GM19193 (cell line): ENCODE measurements around the gene GRIK2.

ENCODE experiments used
- POLR2A ChIP-seq: IDR thresholded peaks from 4 replicates; pipeline ENCODE4 v1.6.1; 2011; ENCODE audit not compliant: insufficient read depth, insufficient read length; ENCODE audit errors: extremely low read depth

GRIK2 gene

DNA sequence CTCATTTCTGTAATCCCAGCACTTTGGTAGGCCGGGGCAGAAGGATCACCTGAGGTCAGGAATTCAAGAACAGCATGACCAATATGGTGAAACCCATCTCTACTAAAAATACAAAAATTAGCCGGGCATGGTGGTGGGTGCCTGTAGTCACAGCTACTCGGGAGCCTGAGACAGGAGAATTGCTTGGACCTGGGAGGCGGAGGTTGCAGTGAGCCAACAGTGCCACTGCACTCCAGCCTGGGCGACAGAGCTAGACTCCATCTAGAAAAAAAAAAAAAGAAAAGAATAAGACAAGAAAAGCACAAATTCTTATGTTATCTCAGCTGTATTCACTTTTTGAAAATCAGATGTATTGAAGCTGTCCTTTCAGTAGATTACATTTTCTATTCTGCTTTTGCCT lies 289.4 kb downstream of the GRIK2 start:
- TF ChIP-seq POLR2A = no peak

DNA sequence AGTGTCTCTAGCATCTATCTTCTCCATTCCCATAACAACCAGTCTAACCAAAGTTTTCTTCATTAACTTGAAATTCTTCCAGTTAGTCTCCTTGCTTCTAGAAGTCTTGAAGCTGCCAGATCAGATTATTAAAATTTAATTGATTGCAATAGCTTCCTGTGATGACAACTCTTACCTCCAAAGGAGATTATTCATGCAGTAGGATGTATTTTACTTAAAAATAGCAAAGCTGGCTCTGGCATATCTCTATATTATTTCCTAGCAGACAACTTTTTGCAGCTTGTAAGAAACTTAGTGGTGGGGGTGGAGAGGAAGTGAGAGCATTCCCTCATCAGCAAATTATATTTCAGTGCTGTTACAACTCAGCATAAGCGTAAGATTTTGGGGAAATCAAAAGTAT lies 290.4 kb downstream of the GRIK2 start:
- TF ChIP-seq POLR2A = no peak

DNA sequence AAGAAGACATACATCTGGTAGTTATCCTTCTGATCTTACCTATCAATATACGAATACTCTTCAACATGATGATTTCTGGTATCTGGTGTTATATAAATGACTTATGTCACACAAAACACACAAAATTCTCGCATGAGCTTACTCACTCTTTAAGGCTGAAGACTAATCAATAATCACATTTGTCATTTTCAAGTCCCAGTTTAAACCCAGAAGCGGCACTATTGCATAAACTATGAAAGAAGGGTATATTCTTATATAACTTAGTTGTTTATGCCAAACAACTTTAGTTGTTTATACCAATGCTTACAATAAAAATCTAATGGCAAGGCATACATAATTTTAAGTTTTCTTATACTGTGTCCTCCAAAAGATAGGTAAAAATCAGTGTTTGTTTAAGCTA lies 293.1 kb downstream of the GRIK2 start:
- no peak for TF ChIP-seq POLR2A

DNA sequence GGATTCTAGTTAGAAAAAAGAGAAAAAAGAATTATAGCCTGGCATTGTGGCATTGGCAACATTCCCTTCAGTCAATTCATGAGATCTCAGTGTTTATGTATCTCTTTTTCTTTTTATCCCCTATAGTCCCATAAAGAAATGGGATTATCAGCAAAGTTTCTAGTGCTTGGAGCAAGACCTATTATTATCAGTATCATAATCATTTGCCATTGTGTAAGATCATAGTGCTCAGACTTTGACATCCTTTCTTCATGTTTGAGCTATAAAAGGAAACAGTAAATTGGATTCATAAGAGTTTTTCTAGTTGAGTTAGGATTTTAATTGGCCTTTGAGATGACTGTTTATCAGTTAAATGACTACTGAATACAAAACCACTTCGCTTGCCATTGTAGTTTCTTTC lies 295.6 kb downstream of the GRIK2 start:
- TF ChIP-seq POLR2A = no peak

DNA sequence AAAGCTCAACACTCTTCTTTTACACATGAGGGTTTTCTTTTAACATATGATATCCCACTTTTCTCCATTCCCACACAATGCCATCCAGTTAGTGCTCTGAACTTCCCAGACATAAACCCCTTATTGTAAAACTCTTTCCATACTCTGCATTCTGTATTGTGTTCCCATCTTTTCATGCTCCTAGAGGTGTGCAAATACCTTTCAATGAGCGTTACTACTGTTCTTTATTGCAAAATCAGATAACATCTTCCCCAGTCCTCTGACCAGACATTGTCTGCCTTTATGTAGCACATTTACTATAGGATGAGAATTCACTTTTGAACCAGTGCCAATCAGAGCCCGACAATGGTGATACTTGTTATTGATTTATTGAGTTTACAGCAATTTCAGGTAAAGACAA lies 296.2 kb downstream of the GRIK2 start:
- TF ChIP-seq POLR2A = no peak

DNA sequence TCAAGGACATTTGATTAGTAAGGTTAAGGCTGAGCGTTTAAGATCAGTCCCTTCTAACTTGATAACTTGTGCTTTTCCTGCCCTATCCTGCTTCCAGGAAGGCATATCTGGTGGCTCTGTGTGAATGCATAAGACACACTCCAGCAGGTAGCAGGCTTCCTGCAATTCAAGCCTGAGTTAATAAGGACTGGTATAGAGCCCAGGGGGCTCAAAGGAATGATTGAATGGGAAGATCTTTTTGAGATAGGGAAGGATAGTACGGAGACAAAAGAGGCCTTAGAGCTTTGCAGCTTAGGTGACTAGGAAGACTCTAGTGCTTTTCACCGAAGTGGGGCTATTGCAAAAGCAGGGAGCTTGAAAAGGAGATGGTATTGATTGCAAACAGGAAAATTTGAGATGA lies 307.1 kb downstream of the GRIK2 start:
- no peak for TF ChIP-seq POLR2A

DNA sequence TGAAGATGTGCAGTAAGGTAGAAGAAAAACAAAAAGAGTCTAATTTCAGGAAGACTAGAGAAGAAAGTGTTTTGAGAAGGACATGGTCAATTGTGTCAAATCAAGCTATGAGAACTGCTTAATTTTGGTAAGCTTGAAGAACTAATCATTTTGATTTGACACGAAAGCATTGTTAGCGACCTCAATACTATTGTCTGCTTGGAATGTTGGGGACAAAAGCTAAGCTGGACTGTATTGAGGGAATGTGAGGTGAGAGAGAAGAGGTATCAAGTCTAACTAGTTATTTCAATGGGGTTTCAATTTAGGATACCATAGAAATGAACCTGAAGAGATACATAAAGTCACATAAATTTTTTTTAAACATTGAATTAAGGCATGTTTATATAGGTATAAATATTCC lies 309.8 kb downstream of the GRIK2 start:
- no peak for TF ChIP-seq POLR2A

DNA sequence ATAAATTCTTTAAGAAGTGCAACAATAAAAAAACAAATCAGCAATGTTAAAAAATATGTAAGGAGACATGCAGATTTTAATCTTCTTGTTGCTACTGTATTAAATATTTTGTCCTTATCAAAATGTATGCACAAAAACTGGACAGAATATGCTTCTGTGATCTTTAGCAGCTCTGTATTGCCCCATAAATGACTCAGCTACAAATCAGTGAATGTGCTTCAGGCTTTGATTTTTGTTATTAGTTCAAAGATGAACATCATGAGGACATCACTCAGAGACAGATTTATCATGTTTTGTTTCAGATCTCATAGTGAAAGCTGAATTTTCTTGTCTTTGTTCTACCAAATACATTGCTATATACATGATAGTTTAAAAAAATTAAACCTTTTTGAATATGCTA lies 312.4 kb downstream of the GRIK2 start:
- no peak for TF ChIP-seq POLR2A

DNA sequence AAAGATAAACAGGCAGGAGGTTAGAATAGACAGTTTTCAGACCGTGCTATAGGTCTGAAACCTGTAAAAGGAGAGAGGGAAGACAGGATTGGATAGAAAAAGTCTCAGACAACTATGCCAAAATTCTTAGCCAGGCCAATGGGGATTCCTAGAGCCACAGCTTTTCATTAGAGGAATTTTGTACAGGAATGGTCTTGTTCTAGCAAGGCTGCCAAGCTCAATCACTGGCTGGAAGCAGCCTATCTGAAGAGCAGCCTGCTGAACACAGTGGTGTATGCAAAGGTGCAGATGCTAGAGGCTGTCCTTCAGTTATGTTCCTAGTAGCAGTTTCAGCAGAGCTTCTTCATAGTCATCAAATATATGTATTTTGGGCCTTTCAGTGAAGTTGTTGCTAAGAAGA lies 313.1 kb downstream of the GRIK2 start:
- TF ChIP-seq POLR2A = no peak

DNA sequence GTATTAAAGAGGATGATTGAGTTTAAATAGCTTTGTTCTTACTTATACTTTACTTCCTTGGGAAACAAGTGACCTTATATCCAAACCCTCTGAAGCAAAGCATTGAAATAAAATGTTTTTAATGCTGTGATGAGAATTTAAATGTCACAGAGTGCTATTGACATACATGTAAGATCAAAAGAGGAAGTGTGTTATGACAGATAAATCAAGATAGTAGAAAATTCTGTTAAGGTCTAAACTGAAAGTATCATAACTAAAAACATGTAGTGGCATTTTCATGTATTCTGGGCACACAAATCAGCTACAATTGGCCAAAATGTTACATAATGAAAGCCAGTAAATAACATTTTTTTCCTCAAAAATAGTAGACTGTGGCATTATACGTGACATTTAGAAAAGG lies 318.0 kb downstream of the GRIK2 start:
- TF ChIP-seq POLR2A = no peak

DNA sequence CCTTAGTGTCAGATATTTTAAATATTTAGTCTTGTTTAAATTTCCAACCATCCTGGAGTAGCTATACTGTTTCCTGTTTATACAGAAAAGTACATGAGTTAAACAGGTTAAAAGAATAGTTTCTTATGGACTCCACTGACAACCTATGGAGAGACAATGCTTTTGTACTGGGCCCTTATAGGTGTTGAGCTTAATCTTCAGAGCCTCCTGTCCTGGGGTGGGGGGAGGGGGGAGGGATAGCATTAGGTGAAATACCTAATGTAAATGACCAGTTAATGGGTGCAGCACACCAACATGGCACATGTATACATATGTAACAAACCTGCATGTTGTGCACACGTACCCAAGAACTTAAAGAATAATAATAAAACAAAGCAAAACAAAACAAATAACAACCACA lies 322.9 kb downstream of the GRIK2 start:
- no peak for TF ChIP-seq POLR2A

DNA sequence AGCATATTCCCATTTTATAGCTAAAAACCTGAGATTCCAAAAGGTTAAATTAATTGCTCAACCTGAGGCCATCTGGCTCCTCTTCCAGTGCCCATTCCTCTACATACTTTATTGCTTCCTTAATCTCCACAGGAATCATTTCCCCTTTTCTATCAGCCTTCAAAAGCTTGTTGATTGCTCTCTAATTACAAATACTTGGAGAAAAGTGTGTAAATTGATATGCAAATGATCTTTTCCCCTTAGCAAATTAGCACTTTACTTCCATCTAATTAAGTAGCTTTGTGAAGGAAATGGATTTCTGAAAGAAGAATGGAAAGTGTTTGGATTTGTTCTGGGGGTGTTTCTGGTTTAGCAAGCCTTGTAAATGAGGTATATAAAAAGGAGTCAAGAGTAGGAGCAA lies 323.3 kb downstream of the GRIK2 start:
- TF ChIP-seq POLR2A = no peak

DNA sequence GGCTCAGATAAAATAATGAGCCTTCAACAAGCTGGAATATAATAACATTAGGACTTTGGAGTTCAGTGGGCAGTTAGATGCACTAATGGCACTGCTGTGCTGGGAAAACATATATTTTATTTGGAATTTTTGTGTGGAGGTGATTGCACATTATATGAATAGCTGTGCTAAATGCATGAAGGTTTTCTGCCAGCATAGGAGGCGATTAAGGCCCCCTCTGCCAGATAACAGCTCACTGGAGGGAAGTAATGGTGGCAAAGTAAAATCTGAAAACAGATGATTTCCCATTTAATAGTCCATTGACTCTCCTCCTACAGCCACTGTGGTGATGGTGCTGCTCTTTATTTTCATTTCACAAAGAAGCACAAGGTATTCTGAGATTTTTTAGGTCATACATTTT lies 326.0 kb downstream of the GRIK2 start:
- TF ChIP-seq POLR2A = no peak

DNA sequence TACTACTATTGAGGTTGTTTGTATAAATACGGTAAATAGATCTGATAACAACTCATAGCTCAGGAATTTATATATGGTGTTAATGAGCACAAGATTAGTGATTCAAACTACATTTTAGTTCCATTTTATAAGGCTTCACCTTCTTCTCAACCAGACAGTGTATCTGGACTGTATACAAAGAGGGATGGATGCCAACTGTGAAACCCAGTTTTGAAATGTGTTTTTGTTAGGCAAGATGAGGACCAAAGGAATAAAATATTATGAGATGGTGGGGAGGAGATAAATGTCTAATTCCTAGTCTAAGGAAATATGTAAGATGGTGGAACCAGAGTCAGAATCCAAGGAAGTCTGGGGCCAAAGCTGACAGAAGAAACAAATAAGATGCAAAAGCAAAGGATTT lies 329.0 kb downstream of the GRIK2 start:
- no peak for TF ChIP-seq POLR2A

DNA sequence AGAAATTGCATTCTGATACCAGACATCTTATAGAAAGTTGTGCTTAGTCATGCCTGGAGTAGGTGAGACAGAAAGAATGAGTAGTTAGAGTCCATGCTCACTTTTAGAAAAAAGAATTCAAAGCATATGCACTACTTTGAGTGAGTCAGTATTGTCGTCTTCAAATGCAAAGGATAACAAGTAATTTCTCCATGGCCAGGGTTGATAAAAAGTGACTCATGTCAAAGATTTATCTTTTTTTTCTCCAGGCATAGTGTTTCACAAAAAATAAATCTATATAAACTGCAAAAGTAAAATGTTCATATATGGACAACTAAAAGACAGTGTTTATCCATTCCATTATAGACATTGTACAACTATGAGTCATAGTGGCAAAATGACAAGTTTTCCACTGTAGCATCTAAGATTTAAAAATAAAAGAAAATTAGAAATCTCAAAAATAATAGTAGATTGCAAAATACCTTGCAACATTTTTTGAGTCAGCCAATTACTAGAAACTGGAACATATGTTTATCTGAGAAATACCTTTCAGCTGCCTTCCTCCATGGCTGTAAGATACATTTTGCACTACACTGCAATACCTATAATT lies 329.6 kb downstream of the GRIK2 start:
- TF ChIP-seq POLR2A = no peak

DNA sequence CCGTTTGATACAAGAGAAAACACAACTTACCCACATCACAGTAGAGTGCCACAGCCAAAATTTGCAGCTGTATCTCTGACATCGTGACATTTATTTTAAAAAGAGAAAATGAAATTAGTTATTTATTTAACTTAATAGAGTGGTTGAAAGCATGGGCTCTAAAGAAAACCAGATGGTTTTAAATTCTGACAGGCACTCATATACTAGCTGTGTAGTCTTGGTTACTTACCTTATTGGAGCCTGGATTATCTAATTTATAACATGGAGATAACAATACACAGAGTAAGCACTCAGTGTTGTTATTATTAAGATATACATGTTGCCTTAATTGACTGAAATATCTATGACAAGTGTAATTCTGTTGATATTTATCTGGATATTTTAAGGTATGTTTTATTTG lies 334.9 kb downstream of the GRIK2 start:
- no peak for TF ChIP-seq POLR2A

DNA sequence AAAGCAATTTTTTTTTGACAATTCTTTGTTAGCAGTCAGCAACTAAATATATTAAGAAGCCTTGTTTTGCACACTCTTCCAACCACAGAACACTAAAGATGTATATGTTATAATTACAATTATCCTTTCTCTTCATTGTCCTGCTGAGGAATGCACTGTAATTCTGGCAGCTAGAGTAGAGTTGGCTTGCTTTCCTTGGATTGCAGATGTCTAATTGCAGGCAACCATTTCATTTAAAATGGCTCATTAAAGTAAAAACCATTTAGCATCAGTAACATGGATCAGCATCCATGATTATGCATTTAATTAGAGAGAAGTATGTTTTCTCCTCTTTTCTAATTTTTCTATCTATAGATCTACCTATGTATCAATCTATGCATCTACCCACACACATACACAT lies 335.4 kb downstream of the GRIK2 start:
- no peak for TF ChIP-seq POLR2A

DNA sequence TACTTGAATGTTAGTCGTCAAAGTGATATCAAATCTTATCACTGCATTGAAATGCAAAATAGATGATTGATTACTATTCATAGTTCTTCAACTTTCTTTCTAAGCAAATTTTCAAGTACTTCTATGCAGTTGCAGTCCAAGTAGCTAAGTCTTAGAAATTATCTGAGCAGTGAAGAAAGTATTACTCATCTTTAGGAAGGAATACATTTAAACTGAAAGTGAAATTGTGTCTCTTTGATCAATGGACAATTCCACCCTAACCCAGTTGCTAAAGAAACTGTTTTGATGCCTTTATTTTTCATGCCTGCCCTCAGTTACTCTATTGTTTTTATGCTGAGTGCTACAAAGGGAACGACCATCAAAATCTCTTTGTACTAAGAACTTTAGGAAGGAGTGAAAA lies 337.4 kb downstream of the GRIK2 start:
- TF ChIP-seq POLR2A = no peak

DNA sequence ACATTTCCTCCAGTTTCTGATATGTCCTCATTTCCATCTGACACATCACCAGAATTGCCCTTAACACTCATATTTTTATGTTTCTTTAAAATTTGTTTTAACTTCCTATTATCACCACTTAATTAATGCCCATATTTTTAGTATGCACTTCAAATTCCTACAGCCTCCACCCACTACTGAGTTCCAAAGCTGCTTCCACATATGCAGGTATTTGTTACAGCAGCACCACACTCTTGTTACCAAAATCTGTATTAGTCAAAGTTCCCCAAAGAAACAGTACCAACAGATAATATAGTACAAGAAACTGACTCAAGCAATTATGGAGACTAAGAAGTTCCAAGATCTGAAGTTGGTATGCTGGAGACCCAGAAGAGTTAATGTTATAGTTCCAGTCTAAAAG lies 340.4 kb downstream of the GRIK2 start:
- no peak for TF ChIP-seq POLR2A

DNA sequence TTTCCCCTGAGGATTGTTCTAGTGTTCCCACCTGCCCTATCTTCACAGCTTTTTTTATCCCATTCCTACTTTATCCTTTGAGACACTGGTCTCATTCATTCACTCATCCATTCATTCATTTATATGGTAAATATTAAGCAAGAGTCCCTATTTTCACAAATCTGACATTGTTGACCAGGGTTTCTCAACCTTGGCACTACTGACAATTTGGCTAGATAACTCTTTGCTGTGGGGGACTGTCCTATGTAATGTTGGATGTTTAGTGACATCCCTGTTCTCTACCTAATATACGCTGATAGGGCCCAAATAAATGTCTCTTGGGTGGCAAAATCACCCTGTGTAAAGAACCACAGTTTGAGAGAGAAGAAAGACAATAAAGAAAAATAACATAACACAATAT lies 345.0 kb downstream of the GRIK2 start:
- TF ChIP-seq POLR2A = no peak
